Measurements from ENCODE around the gene PSMB3.

DNA sequence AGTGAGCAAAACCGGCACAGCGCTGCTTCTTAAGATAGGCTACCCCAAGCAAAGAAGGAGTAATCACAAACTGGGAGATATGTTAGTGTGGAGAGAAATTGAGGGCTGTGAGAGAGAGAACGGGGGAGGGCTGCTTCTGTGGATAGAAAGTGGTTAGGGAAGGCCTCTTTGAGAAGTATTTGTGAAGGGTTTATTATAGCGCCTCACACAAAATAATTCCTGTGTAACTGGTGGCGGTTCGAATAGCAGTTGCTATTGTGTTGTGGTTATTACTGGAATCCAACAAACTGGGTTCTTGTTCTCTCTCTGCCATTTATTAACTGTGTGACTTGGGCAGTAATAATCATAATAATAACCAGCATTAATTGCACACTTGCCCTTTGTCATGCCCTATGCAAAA lies 31.6 kb upstream of the PSMB3 start:
- TF ChIP-seq EZH2 (IDR thresholded peaks at IDR 0.05; ENCODE audit: borderline replicate concordance, low read length) (no peak), CTCF (IDR thresholded peaks at IDR 0.05; ENCODE audit: low read length) (no peak)

All from OCI-LY1 (cell line).